OCI-LY3 (cell line): ENCODE results near the gene CDK16.

Experiments
- H2AFZ ChIP-seq: fragments of 200-600, 300-600 bp; shearing (Covaris generic); 2 replicates; pipeline ENCODE4 v1.6.0; 2014; ENCODE audit warnings: antibody characterized with exemption, low read depth, low read length
- H3K27ac ChIP-seq: fragments of 200-600, 300-600 bp; sonication (generic); 2 replicates; pipeline ENCODE4 v1.5.1; 2014; ENCODE audit warnings: mild to moderate bottlenecking, low read length, moderate library complexity, mixed read lengths
- H3K27me3 ChIP-seq: fragments of 200-600, 300-600 bp; sonication (generic); 2 replicates; pipeline ENCODE4 v1.6.1; 2014; ENCODE audit warnings: low read depth, low read length, mixed read lengths
- H3K36me3 ChIP-seq: fragments of 200-600, 300-600 bp; sonication (generic); replicated peaks from 2 replicates; pipeline ENCODE3; 2014; ENCODE audit warnings: low read depth, low read length, mixed read lengths
- H3K4me1 ChIP-seq: fragments of 300-600, 200-600 bp; sonication (generic); 2 replicates; pipeline ENCODE4 v1.6.1; 2014; ENCODE audit warnings: low read length, mixed read lengths
- H3K4me2 ChIP-seq: fragments of 200-600, 300-600 bp; sonication (generic); 2 replicates; pipeline ENCODE4 v1.6.1; 2014; ENCODE audit warnings: low read length, mixed read lengths
- H3K4me3 ChIP-seq: fragments of 300-600, 200-600 bp; sonication (generic); 2 replicates; pipeline ENCODE4 v1.5.1; 2014; ENCODE audit warnings: antibody characterized with exemption, mild to moderate bottlenecking, low read length, moderate library complexity
- H3K79me2 ChIP-seq: fragments of 300-600, 200-600 bp; shearing (Covaris generic); 2 replicates; pipeline ENCODE4 v1.6.1; 2014; ENCODE audit warnings: mild to moderate bottlenecking, low read length, mixed read lengths
- H3K9ac ChIP-seq: fragments of 300-600, 200-600 bp; shearing (Covaris generic); 2 replicates; pipeline ENCODE4 v1.6.0; 2014; ENCODE audit warnings: mild to moderate bottlenecking, low read length, moderate library complexity
- H3K9me3 ChIP-seq: fragments of 200-600, 300-600 bp; shearing (Covaris generic); 2 replicates; pipeline ENCODE4 v1.6.1; 2014; ENCODE audit warnings: low read length, mixed read lengths; ENCODE audit not compliant: insufficient read depth
- H4K20me1 ChIP-seq: fragments of 200-600, 300-600 bp; sonication (generic); 2 replicates; pipeline ENCODE4 v1.6.1; 2016; ENCODE audit warnings: low read length, mixed read lengths; ENCODE audit not compliant: insufficient read depth
- CTCF ChIP-seq: fragments of 200-600, 300-600 bp; sonication (generic); IDR thresholded peaks from 2 replicates; pipeline ENCODE4 v1.5.1; 2014; ENCODE audit warnings: antibody characterized with exemption, low read length, low read depth
- EZH2phosphoT487 ChIP-seq: fragments of 200-600 bp; shearing (Covaris generic); IDR thresholded peaks from 2 replicates; pipeline ENCODE4 v1.6.1; 2018; ENCODE audit warnings: antibody characterized with exemption, mixed run types, low read depth

The CDK16 gene

GRCh38 chrX:47202316-47202715, 16.2 kb upstream of the CDK16 start:
- no peaks in the 10 kb centered on the region for H3K9me3 ChIP-seq
- H3K9ac ChIP-seq, result no peak overlapping the region
- H3K36me3 ChIP-seq, result peaks cover 75% of the 10 kb centered on the region
- H3K4me1 ChIP-seq, result no peaks in the 10 kb centered on the region
- no peak overlapping the region for H3K4me2 ChIP-seq
- H3K27ac ChIP-seq, result no peak overlapping the region
- H2AFZ ChIP-seq, result no peak overlapping the region
- no peak overlapping the region for H3K4me3 ChIP-seq
- peaks cover 31% of the 10 kb centered on the region for H3K79me2 ChIP-seq
- H3K27me3 ChIP-seq, result no peaks in the 10 kb centered on the region
- TF ChIP-seq CTCF, result no peak
- no peak for TF ChIP-seq EZH2phosphoT487
- peaks cover 16% of the 10 kb centered on the region for H4K20me1 ChIP-seq

GRCh38 chrX:47202877-47203276, 15.6 kb upstream of the CDK16 start:
- peaks cover 74% of the 10 kb centered on the region for H3K36me3 ChIP-seq

GRCh38 chrX:47204970-47205369, 13.5 kb upstream of the CDK16 start:
- no peaks in the 10 kb centered on the region for H3K27me3 ChIP-seq
- no peak overlapping the region for H3K4me2 ChIP-seq
- H3K4me3 ChIP-seq, result no peak overlapping the region
- H2AFZ ChIP-seq, result no peak overlapping the region
- TF ChIP-seq CTCF (no peak), EZH2phosphoT487 (no peak)
- no peaks in the 10 kb centered on the region for H3K9me3 ChIP-seq
- H3K27ac ChIP-seq, result no peak overlapping the region
- peaks cover 68% of the 10 kb centered on the region for H3K36me3 ChIP-seq
- H3K4me1 ChIP-seq, result no peaks in the 10 kb centered on the region
- H4K20me1 ChIP-seq, result no peaks in the 10 kb centered on the region
- no peak overlapping the region for H3K9ac ChIP-seq
- H3K79me2 ChIP-seq, result peaks cover 8% of the 10 kb centered on the region; the same call in 1 of the 2 replicates

More at GRCh38 chrX:47202877-47203276, 15.6 kb upstream of the CDK16 start:
- Histone ChIP-seq H3K4me3 (no peak overlapping the region), H3K27ac (no peak overlapping the region), H3K27me3 (no peaks in the 10 kb centered on the region), H4K20me1 (peaks cover 10% of the 10 kb centered on the region), H3K4me1 (no peaks in the 10 kb centered on the region), H3K9ac (no peak overlapping the region), H3K79me2 (peaks cover 25% of the 10 kb centered on the region), H3K9me3 (no peaks in the 10 kb centered on the region), H3K4me2 (no peak overlapping the region), H2AFZ (no peak overlapping the region)
- TF ChIP-seq CTCF (no peak), EZH2phosphoT487 (no peak)

- no peaks in the 10 kb centered on the region for H3K27me3 ChIP-seq
- H3K4me1 ChIP-seq, result no peaks in the 10 kb centered on the region
- no peak overlapping the region for H3K4me2 ChIP-seq
- no peaks in the 10 kb centered on the region for H4K20me1 ChIP-seq
- peaks cover 2% of the 10 kb centered on the region; the same call in 1 of the 2 replicates for H3K79me2 ChIP-seq
- peaks cover 68% of the 10 kb centered on the region for H3K36me3 ChIP-seq
- H3K4me3 ChIP-seq, result no peak overlapping the region
- H3K27ac ChIP-seq, result no peak overlapping the region
- no peak overlapping the region for H3K9ac ChIP-seq
- H3K9me3 ChIP-seq, result no peaks in the 10 kb centered on the region
- H2AFZ ChIP-seq, result no peak overlapping the region
- TF ChIP-seq CTCF (no peak), EZH2phosphoT487 (no peak)
These were observed 12.2 kb upstream of the CDK16 start for GRCh38 chrX:47206316-47206715.
